HCT116 (cell line): Measurements from ENCODE around the gene NFIX.

ENCODE experiments used
- CBX3 ChIP-seq: IDR thresholded peaks from 2 replicates; pipeline ENCODE4 v1.6.1; 2012; ENCODE audit warnings: low read depth
- EZH2 ChIP-seq: fragments of 200-600 bp; sonication (generic); IDR thresholded peaks from 2 replicates; pipeline ENCODE4 v1.6.1; 2017; ENCODE audit warnings: antibody characterized with exemption, mixed run types
- FOSL1 ChIP-seq: IDR thresholded peaks from 2 replicates; pipeline ENCODE4 v1.6.1; 2012; ENCODE audit warnings: low read depth
- POLR2A ChIP-seq: IDR thresholded peaks from 2 replicates; pipeline ENCODE4 v1.7.0; 2011; ENCODE audit warnings: borderline replicate concordance; ENCODE audit not compliant: insufficient read depth, insufficient read length; ENCODE audit errors: extremely low read depth
- POLR2AphosphoS5 ChIP-seq: IDR thresholded peaks from 2 replicates; pipeline ENCODE4 v1.6.1; 2011; ENCODE audit warnings: mild to moderate bottlenecking, low read depth, low read length, moderate library complexity
- REST ChIP-seq: IDR thresholded peaks from 2 replicates; pipeline ENCODE4 v1.6.1; 2012; ENCODE audit warnings: low read depth
- YY1 ChIP-seq: IDR thresholded peaks from 2 replicates; pipeline ENCODE4 v1.6.1; 2011; ENCODE audit warnings: low read length, low read depth, moderate library complexity, mild to moderate bottlenecking; ENCODE audit not compliant: insufficient replicate concordance; ENCODE audit errors: extremely low read depth
- ZNF274 ChIP-seq: fragments of 200-500 bp; sonication (Bioruptor generic); IDR thresholded peaks from 2 replicates; pipeline ENCODE4 v1.6.1; 2014; ENCODE audit warnings: mild to moderate bottlenecking, low read depth, low read length, inconsistent platforms
- TF ChIP-seq, protein P1 (sequence below), 3 experiments: fragments of 200-600 bp in 1 of 3; sonication (generic) in 1 of 3; IDR thresholded peaks in 2 of 3; conservative IDR thresholded peaks in 1 of 3; 2 replicates each; pipeline ENCODE4 v1.5.1; 2012 to 2017; ENCODE audit warnings: low read depth in 2 of 3, low read length in 2 of 3, antibody characterized with exemption in 1 of 3, borderline replicate concordance in 1 of 3, control low read depth in 1 of 3, mild to moderate bottlenecking in 1 of 3, mixed read lengths in 1 of 3, mixed run types in 1 of 3, moderate library complexity in 1 of 3; ENCODE audit not compliant: insufficient read depth in 1 of 3
- TF ChIP-seq, protein P2 (sequence below): IDR thresholded peaks from 2 replicates; pipeline ENCODE4 v1.6.1; 2012

- TF ChIP-seq, protein P1, sequence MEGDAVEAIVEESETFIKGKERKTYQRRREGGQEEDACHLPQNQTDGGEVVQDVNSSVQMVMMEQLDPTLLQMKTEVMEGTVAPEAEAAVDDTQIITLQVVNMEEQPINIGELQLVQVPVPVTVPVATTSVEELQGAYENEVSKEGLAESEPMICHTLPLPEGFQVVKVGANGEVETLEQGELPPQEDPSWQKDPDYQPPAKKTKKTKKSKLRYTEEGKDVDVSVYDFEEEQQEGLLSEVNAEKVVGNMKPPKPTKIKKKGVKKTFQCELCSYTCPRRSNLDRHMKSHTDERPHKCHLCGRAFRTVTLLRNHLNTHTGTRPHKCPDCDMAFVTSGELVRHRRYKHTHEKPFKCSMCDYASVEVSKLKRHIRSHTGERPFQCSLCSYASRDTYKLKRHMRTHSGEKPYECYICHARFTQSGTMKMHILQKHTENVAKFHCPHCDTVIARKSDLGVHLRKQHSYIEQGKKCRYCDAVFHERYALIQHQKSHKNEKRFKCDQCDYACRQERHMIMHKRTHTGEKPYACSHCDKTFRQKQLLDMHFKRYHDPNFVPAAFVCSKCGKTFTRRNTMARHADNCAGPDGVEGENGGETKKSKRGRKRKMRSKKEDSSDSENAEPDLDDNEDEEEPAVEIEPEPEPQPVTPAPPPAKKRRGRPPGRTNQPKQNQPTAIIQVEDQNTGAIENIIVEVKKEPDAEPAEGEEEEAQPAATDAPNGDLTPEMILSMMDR (IDR thresholded peaks at IDR 0.05 in 2 of 3, conservative IDR thresholded peaks at IDR 0.05 in 1 of 3; ENCODE audit: borderline replicate concordance in 1 of 3, insufficient read depth in 1 of 3, low read depth in 2 of 3, low read length in 2 of 3): no peak
- no peak for TF ChIP-seq ZNF274
- no peak for TF ChIP-seq YY1
- TF ChIP-seq CBX3: no peak
- no peak for TF ChIP-seq FOSL1
- TF ChIP-seq, protein P2, sequence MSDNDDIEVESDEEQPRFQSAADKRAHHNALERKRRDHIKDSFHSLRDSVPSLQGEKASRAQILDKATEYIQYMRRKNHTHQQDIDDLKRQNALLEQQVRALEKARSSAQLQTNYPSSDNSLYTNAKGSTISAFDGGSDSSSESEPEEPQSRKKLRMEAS: no peak
- TF ChIP-seq EZH2: no peak
- TF ChIP-seq POLR2A: no peak
- TF ChIP-seq POLR2AphosphoS5: no peak
- TF ChIP-seq REST: no peak
Measured at GRCh38 chr19:12973236-12973635, 22.0 kb upstream of the NFIX start.
